ENCODE data around the gene MAP1LC3B.
A peak's percentile ranks its signal among the peaks of the same experiment; 100 is the strongest.
"Not testable (repeated sequence)": the region's sequence is repeated elsewhere in the genome, so short reads cannot be mapped to it uniquely, and the experiment has no call there.

Gene MAP1LC3B

GRCh38 chr16:87361916-87362619, 30.1 kb upstream of the MAP1LC3B start:
- no peak for DNase-seq

DNA sequence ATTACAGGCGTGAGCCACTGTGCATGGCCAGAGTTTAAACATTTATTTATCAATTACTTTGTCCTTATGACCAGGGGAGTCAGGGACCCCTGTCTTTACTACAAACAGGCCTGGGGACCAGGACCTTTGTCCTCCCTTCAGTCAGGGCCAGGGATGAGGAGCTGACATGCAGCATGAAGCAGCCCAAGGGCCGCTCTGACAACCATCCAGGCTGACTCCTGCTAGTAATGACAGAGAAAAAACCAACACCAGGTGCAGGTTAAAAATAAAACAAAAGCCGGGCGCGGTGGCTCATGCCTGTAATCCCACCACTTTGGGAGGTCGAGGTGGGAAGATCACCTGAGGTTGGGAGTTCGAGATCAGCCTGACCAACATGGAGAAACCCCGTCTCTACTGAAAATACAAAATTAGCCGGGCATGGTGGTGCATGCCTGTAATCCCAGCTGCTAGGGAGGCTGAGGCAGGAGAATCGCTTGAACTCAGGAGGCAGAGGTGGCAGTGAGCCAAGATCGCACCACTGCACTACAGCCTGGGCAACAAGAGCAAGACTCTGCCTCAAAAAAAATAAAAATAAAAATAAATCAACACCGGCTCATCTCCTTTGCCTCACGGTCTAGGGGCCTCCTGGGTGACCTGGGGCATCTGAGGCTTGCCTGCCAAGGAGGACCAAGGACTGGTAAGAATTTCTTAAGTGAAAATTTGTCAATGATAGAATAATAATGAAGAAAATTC, 29.1 kb upstream of the MAP1LC3B start:
- DNase-seq = not testable (repeated sequence)

DNA sequence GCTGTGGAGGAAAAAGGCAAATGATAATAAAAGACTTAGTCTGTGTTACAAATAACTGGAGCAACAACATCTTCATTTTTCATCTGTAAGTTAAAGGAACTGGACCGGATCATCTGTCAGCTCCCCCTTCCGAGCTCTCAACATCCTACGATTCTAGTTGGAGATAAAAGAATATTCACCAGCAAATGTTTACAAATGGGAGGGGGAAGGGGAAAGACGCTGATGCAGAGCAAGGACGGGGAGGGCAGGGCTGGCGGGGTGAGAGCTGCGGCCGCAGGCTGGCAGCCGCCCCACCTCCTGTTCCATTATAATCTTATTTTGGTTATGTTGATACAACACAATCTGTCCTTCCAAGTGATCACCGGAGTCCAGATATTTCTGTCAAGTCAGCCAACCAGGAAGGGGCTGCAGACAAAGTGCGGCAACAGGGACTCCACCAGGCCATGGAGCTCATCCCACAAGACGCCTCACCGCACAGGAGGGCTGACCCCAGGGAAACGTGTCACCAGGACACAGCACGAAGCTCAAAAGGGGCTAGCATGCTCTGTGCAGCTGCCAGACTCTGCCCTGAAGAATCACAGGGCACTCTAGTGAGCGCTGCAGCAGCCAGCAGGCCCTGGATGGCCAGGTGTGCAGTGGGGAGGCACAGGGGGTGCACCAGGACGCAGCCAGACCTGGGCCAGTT, 28.2 kb upstream of the MAP1LC3B start:
- no peak for DNase-seq

GRCh38 chr16:87365021-87365713, 27.0 kb upstream of the MAP1LC3B start:
- DNase-seq = no peak

GRCh38 chr16:87366288-87366687, 25.8 kb upstream of the MAP1LC3B start:
- DNase-seq = no peak

- no peak for DNase-seq
These were observed 25.2 kb upstream of the MAP1LC3B start for GRCh38 chr16:87366930-87367329.

GRCh38 chr16:87367529-87367928, 24.6 kb upstream of the MAP1LC3B start:
- no peak for DNase-seq

- no peak for DNase-seq
These were observed 23.9 kb upstream of the MAP1LC3B start for GRCh38 chr16:87368029-87368770.

GRCh38 chr16:87369117-87369765, 22.9 kb upstream of the MAP1LC3B start:
- DNase-seq = no peak

GRCh38 chr16:87369796-87370719, 22.1 kb upstream of the MAP1LC3B start:
- DNase-seq = no peak

- no peak for DNase-seq
These were observed 20.8 kb upstream of the MAP1LC3B start for GRCh38 chr16:87371261-87371866.

GRCh38 chr16:87372305-87372704, 19.8 kb upstream of the MAP1LC3B start:
- DNase-seq = no peak

DNA sequence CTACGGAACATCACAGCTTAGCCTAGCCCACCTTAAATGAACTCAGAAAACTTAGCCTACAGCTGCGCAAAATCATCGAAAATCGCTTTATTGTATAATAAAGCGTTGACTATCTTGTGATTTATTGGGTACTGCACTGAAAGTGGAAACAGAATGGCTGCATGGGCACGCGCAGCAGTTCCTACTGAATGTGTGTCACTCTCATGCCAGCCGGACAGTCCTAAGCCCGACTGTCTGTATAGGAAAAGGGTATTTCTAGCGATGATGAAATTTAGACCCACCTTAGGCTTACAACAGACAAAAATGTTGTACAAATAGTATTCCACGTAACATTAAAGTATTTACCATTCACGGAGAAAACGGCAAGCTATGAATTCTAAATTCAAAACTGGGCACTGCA, 17.8 kb upstream of the MAP1LC3B start:
- DNase-seq = no peak

GRCh38 chr16:87375426-87376135, 16.6 kb upstream of the MAP1LC3B start:
- DNase-seq = no peak

- DNase-seq = no peak
These were observed 15.5 kb upstream of the MAP1LC3B start for GRCh38 chr16:87376660-87377059.

DNA sequence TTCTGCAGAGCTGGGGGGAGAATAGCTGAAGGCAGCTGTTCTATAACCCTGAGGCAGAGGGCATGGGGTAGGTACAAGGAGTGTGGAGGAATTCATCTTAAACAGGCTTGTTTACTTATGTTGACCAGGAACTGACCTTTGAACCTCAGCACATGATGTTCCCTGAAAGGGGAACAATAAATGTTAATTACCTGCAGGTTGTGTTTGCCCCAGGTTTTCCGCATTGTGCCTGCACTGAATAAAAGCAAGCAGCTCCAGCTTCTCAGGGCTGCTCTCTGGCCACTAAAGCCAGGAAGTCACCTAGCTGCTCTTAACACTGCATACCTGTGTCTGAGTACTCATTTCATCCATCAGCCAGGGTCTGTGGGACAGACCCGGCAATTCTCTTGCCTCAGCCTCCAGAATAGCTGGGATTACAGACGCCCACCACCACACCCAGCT, 12.8 kb upstream of the MAP1LC3B start:
- DNase-seq = not testable (repeated sequence)

DNA sequence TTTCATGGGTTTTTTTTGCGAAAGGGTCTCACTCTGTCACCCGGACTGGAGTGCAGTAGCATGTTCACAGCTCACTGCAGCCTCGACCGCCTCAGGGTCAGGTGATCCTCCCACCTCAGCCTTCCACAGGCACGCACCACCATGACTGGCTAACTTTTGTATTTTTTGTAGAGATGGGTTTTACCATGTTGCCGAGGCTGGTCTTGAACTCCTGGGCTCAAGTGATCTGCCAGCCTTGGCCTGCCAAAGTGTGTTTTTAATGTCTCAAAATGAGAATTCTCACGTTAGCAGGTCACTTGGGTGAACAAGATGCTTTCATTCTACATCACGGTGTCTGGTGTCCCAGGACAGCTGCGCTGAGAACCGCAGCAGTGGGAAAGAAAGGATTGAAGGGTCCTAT, 11.7 kb upstream of the MAP1LC3B start:
- DNase-seq = peak; percentile 34

DNA sequence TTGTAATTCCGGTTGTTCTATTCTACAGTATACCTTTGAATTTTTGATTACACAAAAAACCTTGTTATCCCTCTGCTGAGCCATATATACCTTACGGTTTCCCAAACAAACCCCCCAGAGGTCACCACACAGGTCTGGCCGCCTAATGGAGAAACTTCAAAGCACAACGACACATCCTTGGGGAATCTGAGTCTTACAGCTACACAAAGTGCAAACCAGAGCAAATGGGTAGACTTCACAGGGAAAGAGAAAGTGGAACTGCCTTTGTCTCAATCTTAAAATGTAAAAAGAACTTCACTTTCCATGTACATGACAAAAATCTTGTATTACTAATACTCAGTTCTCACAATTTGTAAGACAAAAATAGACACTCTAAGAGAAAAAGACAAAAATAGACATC, 11.3 kb upstream of the MAP1LC3B start:
- DNase-seq = peak; percentile 21

GRCh38 chr16:87382023-87382785, 9.9 kb upstream of the MAP1LC3B start:
- no peak for DNase-seq
